Measurements from ENCODE around the gene C5orf15.

- TF ChIP-seq CTCF (IDR thresholded peaks at IDR 0.05) = no peak
- no peak for TF ChIP-seq POLR2AphosphoS5 (IDR thresholded peaks at IDR 0.05; ENCODE audit: low read depth, low read length)
Measured at GRCh38 chr5:133921069-133921468, 47.4 kb downstream of the C5orf15 start.
